ENCODE results near the gene HMX1. TPM values are rescaled to one million over a fixed set of nuclear protein-coding genes. Genes with fewer than 3 reads are reported as not detected.

The HMX1 gene
- total and polyA plus RNA-seq, 2 donors, result 0.26 TPM; not detected in 1

GRCh38 chr4:8892556-8893226 is 21.1 kb upstream of the HMX1 start:
- DNase-seq (ENCODE audit: extremely low spot score), result no peak
- 1% methylated on average over 73 of the region's 73 CpGs for WGBS
- Histone ChIP-seq H3K4me3 (ENCODE audit: low read depth, low read length) (no peak overlapping the region), H3K36me3 (ENCODE audit: insufficient read depth) (no peaks in the 10 kb centered on the region), H3K27ac (ENCODE audit: low read depth) (no peak overlapping the region), H3K4me1 (ENCODE audit: insufficient read depth) (no peaks in the 10 kb centered on the region)

GRCh38 chr4:8891646-8892555 is 20.3 kb upstream of the HMX1 start:
- no peak overlapping the region for H3K27ac ChIP-seq (ENCODE audit: low read depth)
- no peaks in the 10 kb centered on the region for H3K36me3 ChIP-seq (ENCODE audit: insufficient read depth)
- no peak overlapping the region for H3K4me3 ChIP-seq (ENCODE audit: low read depth, low read length)
- H3K4me1 ChIP-seq (ENCODE audit: insufficient read depth), result no peaks in the 10 kb centered on the region
- DNase-seq (ENCODE audit: extremely low spot score), result no peak
- 2% methylated on average over 72 of the region's 72 CpGs for WGBS

- no peak overlapping the region for H3K4me3 ChIP-seq (ENCODE audit: low read depth, low read length)
- no peaks in the 10 kb centered on the region for H3K36me3 ChIP-seq (ENCODE audit: insufficient read depth)
- H3K27ac ChIP-seq (ENCODE audit: low read depth), result no peak overlapping the region
- no peak for DNase-seq (ENCODE audit: extremely low spot score)
- H3K4me1 ChIP-seq (ENCODE audit: insufficient read depth), result no peaks in the 10 kb centered on the region
- 21% methylated on average over 15 of the region's 15 CpGs for WGBS
These were observed 19.6 kb upstream of the HMX1 start for GRCh38 chr4:8891255-8891645.

GRCh38 chr4:8888856-8889255 is 17.2 kb upstream of the HMX1 start:
- no peak for DNase-seq (ENCODE audit: extremely low spot score)
- Histone ChIP-seq H3K4me1 (ENCODE audit: insufficient read depth) (no peaks in the 10 kb centered on the region), H3K36me3 (ENCODE audit: insufficient read depth) (no peaks in the 10 kb centered on the region), H3K27ac (ENCODE audit: low read depth) (no peak overlapping the region), H3K4me3 (ENCODE audit: low read depth, low read length) (no peak overlapping the region)
- 5% methylated on average over 13 of the region's 13 CpGs for WGBS

GRCh38 chr4:8886612-8887406 is 15.2 kb upstream of the HMX1 start:
- Histone ChIP-seq H3K4me1 (ENCODE audit: insufficient read depth) (no peaks in the 10 kb centered on the region), H3K27ac (ENCODE audit: low read depth) (no peak overlapping the region), H3K36me3 (ENCODE audit: insufficient read depth) (no peaks in the 10 kb centered on the region), H3K4me3 (ENCODE audit: low read depth, low read length) (no peak overlapping the region)
- no peak for DNase-seq (ENCODE audit: extremely low spot score)
- WGBS, result 86% methylated on average over 10 of the region's 10 CpGs

GRCh38 chr4:8882239-8882638 is 10.6 kb upstream of the HMX1 start:
- 26% methylated on average over 14 of the region's 14 CpGs for WGBS

GRCh38 chr4:8880851-8881250 is 9.2 kb upstream of the HMX1 start:
- no peak overlapping the region for H3K4me3 ChIP-seq (ENCODE audit: low read depth, low read length)
- H3K4me1 ChIP-seq (ENCODE audit: insufficient read depth), result no peaks in the 10 kb centered on the region
- WGBS, result 81% methylated on average over 9 of the region's 9 CpGs
- H3K27ac ChIP-seq (ENCODE audit: low read depth), result no peak overlapping the region
- no peak for DNase-seq (ENCODE audit: extremely low spot score)
- no peaks in the 10 kb centered on the region for H3K36me3 ChIP-seq (ENCODE audit: insufficient read depth)

More at GRCh38 chr4:8882239-8882638, 10.6 kb upstream of the HMX1 start:
- Histone ChIP-seq H3K36me3 (ENCODE audit: insufficient read depth) (no peaks in the 10 kb centered on the region), H3K4me3 (ENCODE audit: low read depth, low read length) (no peak overlapping the region), H3K27ac (ENCODE audit: low read depth) (no peak overlapping the region), H3K4me1 (ENCODE audit: insufficient read depth) (no peaks in the 10 kb centered on the region)
- no peak for DNase-seq (ENCODE audit: extremely low spot score)

GRCh38 chr4:8879574-8879973 is 7.9 kb upstream of the HMX1 start:
- H3K27ac ChIP-seq (ENCODE audit: low read depth), result no peak overlapping the region
- H3K4me1 ChIP-seq (ENCODE audit: insufficient read depth), result no peaks in the 10 kb centered on the region
- no peak for DNase-seq (ENCODE audit: extremely low spot score)
- H3K4me3 ChIP-seq (ENCODE audit: low read depth, low read length), result no peak overlapping the region
- no peaks in the 10 kb centered on the region for H3K36me3 ChIP-seq (ENCODE audit: insufficient read depth)
- WGBS, result 64% methylated on average over 8 of the region's 8 CpGs

GRCh38 chr4:8878421-8878820 is 6.8 kb upstream of the HMX1 start:
- Histone ChIP-seq H3K4me3 (ENCODE audit: low read depth, low read length) (no peak overlapping the region), H3K4me1 (ENCODE audit: insufficient read depth) (no peaks in the 10 kb centered on the region), H3K27ac (ENCODE audit: low read depth) (no peak overlapping the region), H3K36me3 (ENCODE audit: insufficient read depth) (no peaks in the 10 kb centered on the region)
- no peak for DNase-seq (ENCODE audit: extremely low spot score)
- WGBS, result 17% methylated on average over 11 of the region's 11 CpGs

GRCh38 chr4:8877780-8878040 is 6.1 kb upstream of the HMX1 start:
- Histone ChIP-seq H3K27ac (ENCODE audit: low read depth) (no peak overlapping the region), H3K4me1 (ENCODE audit: insufficient read depth) (no peaks in the 10 kb centered on the region), H3K36me3 (ENCODE audit: insufficient read depth) (no peaks in the 10 kb centered on the region), H3K4me3 (ENCODE audit: low read depth, low read length) (no peak overlapping the region)
- no peak for DNase-seq (ENCODE audit: extremely low spot score)
- WGBS, result 1% methylated on average over 12 of the region's 12 CpGs

GRCh38 chr4:8876982-8877779 is 5.5 kb upstream of the HMX1 start:
- DNase-seq (ENCODE audit: extremely low spot score), result no peak
- Histone ChIP-seq H3K27ac (ENCODE audit: low read depth) (no peak overlapping the region), H3K36me3 (ENCODE audit: insufficient read depth) (no peaks in the 10 kb centered on the region), H3K4me3 (ENCODE audit: low read depth, low read length) (no peak overlapping the region), H3K4me1 (ENCODE audit: insufficient read depth) (no peaks in the 10 kb centered on the region)
- WGBS, result 4% methylated on average over 11 of the region's 11 CpGs

GRCh38 chr4:8874896-8875680 is 3.4 kb upstream of the HMX1 start:
- H3K36me3 ChIP-seq (ENCODE audit: insufficient read depth), result no peaks in the 10 kb centered on the region
- no peak overlapping the region for H3K4me3 ChIP-seq (ENCODE audit: low read depth, low read length)
- DNase-seq (ENCODE audit: extremely low spot score), result no peak
- H3K4me1 ChIP-seq (ENCODE audit: insufficient read depth), result no peaks in the 10 kb centered on the region
- no peak overlapping the region for H3K27ac ChIP-seq (ENCODE audit: low read depth)
- WGBS, result 13% methylated on average over 19 of the region's 19 CpGs

Data from urinary bladder (tissue), 4 donors.